NOMO-1 (cell line): ENCODE data around the gene OR10H5.
"Not testable (repeated sequence)": the region's sequence is repeated elsewhere in the genome, so short reads cannot be mapped to it uniquely, and the experiment has no call there.

Experiments used
- DNase-seq, 2 experiments: peaks; one replicate each; lab custom pipeline; 2025; ENCODE audit not compliant: unreplicated experiment in 2 of 2; lab: John Stamatoyannopoulos, UW

OR10H5 gene

GRCh38 chr19:15810335-15810734 is 22.9 kb downstream of the OR10H5 start:
- peak; percentile 27 to 39 for DNase-seq

- no peak for DNase-seq
These were observed 24.0 kb downstream of the OR10H5 start for GRCh38 chr19:15811476-15811875.

- peak in 1 of 2 experiments; percentile 67 for DNase-seq
These were observed 24.7 kb downstream of the OR10H5 start for GRCh38 chr19:15812060-15812722.

GRCh38 chr19:15813916-15814315 is 26.5 kb downstream of the OR10H5 start:
- DNase-seq: peak in 1 of 2 experiments; percentile 13

- DNase-seq: no peak
These were observed 27.8 kb downstream of the OR10H5 start, which contains the start of gene OR10H1 for GRCh38 chr19:15815306-15815705. Gene OR10H1, minus strand, starts transcription at chr19:15815664. Its CDS starts 7,627 bp downstream, at chr19:15808037.

- DNase-seq: no peak
These were observed 33.2 kb downstream of the OR10H5 start for GRCh38 chr19:15820646-15821045.

GRCh38 chr19:15825753-15826152 is 38.3 kb downstream of the OR10H5 start:
- peak in 1 of 2 experiments; percentile 13 for DNase-seq

GRCh38 chr19:15828121-15828610 is 40.7 kb downstream of the OR10H5 start:
- DNase-seq: no peak

GRCh38 chr19:15828611-15829305 is 41.3 kb downstream of the OR10H5 start:
- DNase-seq: peak in 1 of 2 experiments; percentile 21

GRCh38 chr19:15829306-15829698 is 41.8 kb downstream of the OR10H5 start:
- DNase-seq: no peak

- no peak for DNase-seq
These were observed 42.3 kb downstream of the OR10H5 start for GRCh38 chr19:15829786-15830185.

- no peak for DNase-seq
These were observed 44.2 kb downstream of the OR10H5 start for GRCh38 chr19:15831626-15832025.

- DNase-seq: not testable (repeated sequence)
These were observed 46.8 kb downstream of the OR10H5 start for GRCh38 chr19:15834232-15834631.

GRCh38 chr19:15835565-15836329 is 48.3 kb downstream of the OR10H5 start:
- DNase-seq: peak; percentile 26 to 31

- DNase-seq: peak; percentile 98
These were observed 49.1 kb downstream of the OR10H5 start for GRCh38 chr19:15836330-15837220.

- peak in 1 of 2 experiments; percentile 63 for DNase-seq
These were observed 49.8 kb downstream of the OR10H5 start for GRCh38 chr19:15837221-15837731.

GRCh38 chr19:15838351-15838750 is 50.9 kb downstream of the OR10H5 start:
- no peak for DNase-seq

- not testable (repeated sequence) for DNase-seq
These were observed 52.4 kb downstream of the OR10H5 start for GRCh38 chr19:15839888-15840287.

- DNase-seq: no peak
These were observed 53.4 kb downstream of the OR10H5 start for GRCh38 chr19:15840833-15841232.
